H1 (cell line): ENCODE results near the gene TNFAIP1. TPM values are rescaled to one million over a fixed set of nuclear protein-coding genes. Genes with fewer than 3 reads are reported as not detected.

ENCODE experiments used
- GTF2F1 ChIP-seq: IDR thresholded peaks from 2 replicates; pipeline ENCODE4 v1.6.1; 2012; ENCODE audit warnings: low read depth, low read length, improper control_type of control experiment, borderline replicate concordance
- PHF8 ChIP-seq: fragments of 200-600 bp; sonication (generic); conservative IDR thresholded peaks from 2 replicates; pipeline ENCODE4 v1.7.1; 2012; ENCODE audit warnings: low read depth, mild to moderate bottlenecking, inconsistent platforms, low read length, moderate library complexity
- RAD21 ChIP-seq, 2 experiments: IDR thresholded peaks in 1 of 2; conservative IDR thresholded peaks in 1 of 2; 2 replicates each; pipeline ENCODE4 v1.6.1; 2011; ENCODE audit warnings: low read depth in 2 of 2, low read length in 2 of 2, improper control_type of control experiment in 1 of 2, inconsistent platforms in 1 of 2, mild to moderate bottlenecking in 1 of 2, moderate library complexity in 1 of 2
- polyA plus RNA-seq, 7 experiments: library from polyadenylated mRNA; depleted of rRNA in 3 of 7; stranded (reverse) in 5 of 7; unstranded in 2 of 7; fragments of >200 nt in 5 of 7; fragments of 200-250 nt in 2 of 7; gene quantifications; 1 replicate in 5 of 7; 2 replicates in 1 of 7; 4 replicates in 1 of 7; pipeline versions ENCODE4 v1.2.1 to v1.2.3, GENCODE V29; 2011 to 2013; ENCODE audit warnings: missing spikeins in 2 of 7, mixed read lengths in 2 of 7
- total RNA-seq: library from RNA; stranded (reverse); fragmentation: NEBNext Ultra II Directional; extraction: Animal tissue kit (Norgen Biotek cat#: 25700); gene quantifications from 2 replicates; pipeline ENCODE4 v1.2.1, GENCODE V29; 2021

The TNFAIP1 gene
- total and polyA plus RNA-seq, 2 of the 8 experiments (the other 6 are each of a cell fraction or from before 2014, with no cell fraction given) = 16.9 to 19.5 TPM

GRCh38 chr17:28339431-28339830, 3.9 kb downstream of the TNFAIP1 start (continued):
- no peak for TF ChIP-seq RAD21 (IDR thresholded peaks at IDR 0.05 in 1 of 2, conservative IDR thresholded peaks at IDR 0.05 in 1 of 2; ENCODE audit: low read depth in 2 of 2, low read length in 2 of 2)
- TF ChIP-seq PHF8 = no peak
- TF ChIP-seq GTF2F1 = no peak
